ENCODE measurements around the gene CCN5.

DNA sequence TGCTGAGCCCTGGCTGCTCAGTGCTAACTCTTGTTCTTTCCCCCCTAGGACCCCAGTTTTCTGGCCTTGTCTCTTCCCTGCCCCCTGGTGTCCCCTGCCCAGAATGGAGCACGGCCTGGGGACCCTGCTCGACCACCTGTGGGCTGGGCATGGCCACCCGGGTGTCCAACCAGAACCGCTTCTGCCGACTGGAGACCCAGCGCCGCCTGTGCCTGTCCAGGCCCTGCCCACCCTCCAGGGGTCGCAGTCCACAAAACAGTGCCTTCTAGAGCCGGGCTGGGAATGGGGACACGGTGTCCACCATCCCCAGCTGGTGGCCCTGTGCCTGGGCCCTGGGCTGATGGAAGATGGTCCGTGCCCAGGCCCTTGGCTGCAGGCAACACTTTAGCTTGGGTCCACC is 11.9 kb downstream of the CCN5 start:
- TF ChIP-seq, protein P1, sequence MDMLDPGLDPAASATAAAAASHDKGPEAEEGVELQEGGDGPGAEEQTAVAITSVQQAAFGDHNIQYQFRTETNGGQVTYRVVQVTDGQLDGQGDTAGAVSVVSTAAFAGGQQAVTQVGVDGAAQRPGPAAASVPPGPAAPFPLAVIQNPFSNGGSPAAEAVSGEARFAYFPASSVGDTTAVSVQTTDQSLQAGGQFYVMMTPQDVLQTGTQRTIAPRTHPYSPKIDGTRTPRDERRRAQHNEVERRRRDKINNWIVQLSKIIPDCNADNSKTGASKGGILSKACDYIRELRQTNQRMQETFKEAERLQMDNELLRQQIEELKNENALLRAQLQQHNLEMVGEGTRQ (IDR thresholded peaks at IDR 0.05; ENCODE audit: low read length), result no peak
- TF ChIP-seq, protein P2, sequence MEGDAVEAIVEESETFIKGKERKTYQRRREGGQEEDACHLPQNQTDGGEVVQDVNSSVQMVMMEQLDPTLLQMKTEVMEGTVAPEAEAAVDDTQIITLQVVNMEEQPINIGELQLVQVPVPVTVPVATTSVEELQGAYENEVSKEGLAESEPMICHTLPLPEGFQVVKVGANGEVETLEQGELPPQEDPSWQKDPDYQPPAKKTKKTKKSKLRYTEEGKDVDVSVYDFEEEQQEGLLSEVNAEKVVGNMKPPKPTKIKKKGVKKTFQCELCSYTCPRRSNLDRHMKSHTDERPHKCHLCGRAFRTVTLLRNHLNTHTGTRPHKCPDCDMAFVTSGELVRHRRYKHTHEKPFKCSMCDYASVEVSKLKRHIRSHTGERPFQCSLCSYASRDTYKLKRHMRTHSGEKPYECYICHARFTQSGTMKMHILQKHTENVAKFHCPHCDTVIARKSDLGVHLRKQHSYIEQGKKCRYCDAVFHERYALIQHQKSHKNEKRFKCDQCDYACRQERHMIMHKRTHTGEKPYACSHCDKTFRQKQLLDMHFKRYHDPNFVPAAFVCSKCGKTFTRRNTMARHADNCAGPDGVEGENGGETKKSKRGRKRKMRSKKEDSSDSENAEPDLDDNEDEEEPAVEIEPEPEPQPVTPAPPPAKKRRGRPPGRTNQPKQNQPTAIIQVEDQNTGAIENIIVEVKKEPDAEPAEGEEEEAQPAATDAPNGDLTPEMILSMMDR (IDR thresholded peaks at IDR 0.05; ENCODE audit: control extremely low read depth in 1 of 3, insufficient read depth in 1 of 3, low read depth in 1 of 3, low read length in 3 of 3), result peak in 2 of 3 experiments; percentile 14 to 20; a peak in 2 of 4 replicates
- TF ChIP-seq TAF1 (IDR thresholded peaks at IDR 0.05; ENCODE audit: low read depth, low read length), result no peak
- TF ChIP-seq POLR2A (IDR thresholded peaks at IDR 0.05; ENCODE audit: control extremely low read depth in 1 of 2, low read depth in 2 of 2, low read length in 2 of 2), result no peak
- TF ChIP-seq, protein P3, sequence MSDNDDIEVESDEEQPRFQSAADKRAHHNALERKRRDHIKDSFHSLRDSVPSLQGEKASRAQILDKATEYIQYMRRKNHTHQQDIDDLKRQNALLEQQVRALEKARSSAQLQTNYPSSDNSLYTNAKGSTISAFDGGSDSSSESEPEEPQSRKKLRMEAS (IDR thresholded peaks at IDR 0.05), result no peak

Data from H1 (cell line).